Upper lobe of right lung (tissue), 1 donor: Measurements from ENCODE around the gene USP17L10. TPM values are rescaled to one million over a fixed set of nuclear protein-coding genes. Genes with fewer than 3 reads are reported as not detected.
"Not testable (repeated sequence)": the region's sequence is repeated elsewhere in the genome, so short reads cannot be mapped to it uniquely, and the experiment has no call there.

ENCODE experiments used
- ATAC-seq: fragments of 200-7000 bp; cut with Tn5 transposase; one replicate; pipeline ENCODE4 v1.9.1; 2020; ENCODE audit warnings: mild to moderate bottlenecking, moderate library complexity
- DNase-seq: peaks from one replicate; pipeline ENCODE4 v3.0.0-alpha.2; 2020
- H3K27ac ChIP-seq: fragments of 200-600 bp; one replicate; pipeline ENCODE4 v1.8.0; 2022
- H3K27me3 ChIP-seq: fragments of 200-600 bp; one replicate; pipeline ENCODE4 v1.8.0; 2022; ENCODE audit warnings: mild to moderate bottlenecking
- H3K36me3 ChIP-seq: fragments of 200-600 bp; one replicate; pipeline ENCODE4 v1.8.0; 2022
- H3K4me1 ChIP-seq: fragments of 200-600 bp; one replicate; pipeline ENCODE4 v1.8.0; 2022
- H3K4me3 ChIP-seq: fragments of 200-600 bp; one replicate; pipeline ENCODE4 v1.8.0; 2022; ENCODE audit warnings: mild to moderate bottlenecking
- H3K9me3 ChIP-seq: fragments of 200-600 bp; one replicate; pipeline ENCODE4 v1.8.0; 2022
- intact Hi-C: fragments of 100-400 bp; cut with DNase I; formaldehyde crosslinking; loops from one replicate; pipeline ENCODE4 v1.11.0; 2022
- long read RNA-seq: library from polyadenylated mRNA; unstranded; transcript quantifications from one replicate; pipeline ENCODE4 v2.0.0, GENCODE V29; 2021
- total RNA-seq: library from RNA; stranded (reverse); fragmentation: NEBNext Ultra II Directional; extraction: Animal tissue kit (Norgen Biotek cat#: 25700); gene quantifications from one replicate; pipeline ENCODE4 v1.2.1, GENCODE V29; 2021
- donor health status: DM: no; HTN: yes; CAD: no; lungs with severe emphysema.

USP17L10 gene, protein sequence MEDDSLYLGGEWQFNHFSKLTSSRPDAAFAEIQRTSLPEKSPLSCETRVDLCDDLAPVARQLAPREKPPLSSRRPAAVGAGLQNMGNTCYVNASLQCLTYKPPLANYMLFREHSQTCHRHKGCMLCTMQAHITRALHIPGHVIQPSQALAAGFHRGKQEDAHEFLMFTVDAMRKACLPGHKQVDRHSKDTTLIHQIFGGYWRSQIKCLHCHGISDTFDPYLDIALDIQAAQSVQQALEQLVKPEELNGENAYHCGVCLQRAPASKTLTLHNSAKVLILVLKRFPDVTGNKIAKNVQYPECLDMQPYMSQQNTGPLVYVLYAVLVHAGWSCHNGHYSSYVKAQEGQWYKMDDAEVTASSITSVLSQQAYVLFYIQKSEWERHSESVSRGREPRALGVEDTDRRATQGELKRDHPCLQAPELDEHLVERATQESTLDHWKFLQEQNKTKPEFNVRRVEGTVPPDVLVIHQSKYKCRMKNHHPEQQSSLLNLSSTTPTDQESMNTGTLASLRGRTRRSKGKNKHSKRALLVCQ
- total RNA-seq, result not detected
- long read RNA-seq, result 0 reads

DNA sequence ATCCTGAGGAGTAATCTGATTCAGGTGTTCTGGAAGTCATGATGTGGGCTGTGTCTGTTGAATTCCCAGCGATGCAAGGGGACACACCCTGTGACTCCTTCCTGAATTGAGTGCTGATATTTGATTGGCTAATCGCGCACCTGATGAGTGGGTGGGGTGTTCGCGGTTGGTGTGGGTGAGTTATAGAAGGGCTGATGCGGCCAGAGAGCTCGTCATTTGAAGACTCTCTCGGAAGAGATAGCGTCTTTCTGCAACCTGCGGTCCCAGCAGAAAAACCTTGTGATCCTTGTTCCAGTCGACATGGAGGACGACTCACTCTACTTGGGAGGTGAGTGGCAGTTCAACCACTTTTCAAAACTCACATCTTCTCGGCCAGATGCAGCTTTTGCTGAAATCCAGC lies at the start of gene USP17L10:
Gene USP17L10, plus strand, starts transcription at position 301 of the 400 bp plus-strand sequence. Its CDS starts 0 bp downstream, at position 301.
- intact Hi-C loops, H3K4me1 ChIP-seq, H3K27ac ChIP-seq, DNase-seq, H3K36me3 ChIP-seq, H3K27me3 ChIP-seq, H3K4me3 ChIP-seq, ATAC-seq, H3K9me3 ChIP-seq: not testable (repeated sequence)

DNA sequence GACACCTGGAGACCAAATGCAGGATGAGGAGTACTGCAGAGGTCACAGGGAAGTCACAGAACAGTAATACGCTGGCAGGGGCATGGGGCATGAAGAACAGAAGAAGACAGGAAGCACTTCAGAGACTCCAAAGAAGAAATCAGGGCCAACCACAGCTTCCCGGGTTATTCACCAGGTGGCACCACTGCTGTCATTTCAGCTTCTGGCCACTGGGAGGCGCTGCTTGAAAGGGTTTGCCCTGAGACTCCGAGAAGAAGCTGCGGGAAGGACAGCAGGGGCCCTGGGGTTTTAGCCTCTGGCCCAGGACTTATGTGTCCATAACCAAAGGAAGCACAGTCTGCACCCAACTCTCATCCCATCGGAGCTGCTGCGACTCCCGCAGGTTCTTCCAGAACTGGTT lies 44.5 kb upstream of the USP17L10 start:
- DNase-seq, intact Hi-C loops, H3K36me3 ChIP-seq, H3K27me3 ChIP-seq, H3K4me3 ChIP-seq, ATAC-seq, H3K9me3 ChIP-seq, H3K27ac ChIP-seq, H3K4me1 ChIP-seq: not testable (repeated sequence)

DNA sequence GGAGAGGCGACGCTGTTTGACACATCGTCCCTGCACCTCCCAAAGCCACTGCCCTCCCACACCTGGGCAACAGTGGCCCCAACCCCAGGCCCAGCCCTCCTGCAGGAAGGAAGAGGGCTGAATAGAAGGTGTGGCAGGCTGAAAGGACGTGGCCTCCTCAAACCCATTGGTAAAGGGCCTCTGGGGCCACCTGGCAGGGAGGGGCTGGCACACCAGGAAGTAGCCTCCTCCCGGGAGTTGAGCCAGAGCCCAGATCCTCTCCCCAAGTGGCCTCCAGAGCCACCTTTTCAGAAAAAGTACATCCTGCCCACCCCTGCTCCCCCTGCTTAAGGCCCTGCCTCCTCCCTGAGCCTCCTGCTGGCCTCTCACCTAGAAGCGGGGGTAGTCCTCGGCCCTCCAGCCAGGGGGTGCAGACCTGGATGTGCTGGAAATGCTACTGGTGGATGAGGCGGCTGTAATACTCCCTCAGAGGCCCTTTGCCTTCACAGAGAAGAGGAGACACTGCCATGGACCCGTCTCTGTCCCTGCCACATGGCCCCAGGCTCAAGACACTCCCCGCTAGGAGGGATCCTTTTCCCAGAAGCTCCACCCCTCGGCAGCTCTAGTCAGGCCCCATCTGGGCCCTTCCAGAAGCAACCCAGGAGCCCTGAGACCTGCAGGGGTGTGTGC lies 40.5 kb upstream of the USP17L10 start, which contains the start of gene FAM90A26:
Gene FAM90A26, plus strand, starts transcription at position 619 of the 669 bp plus-strand sequence. CDS start 2,764 bp downstream, outside the sequence.
- H3K27me3 ChIP-seq, H3K4me3 ChIP-seq, H3K36me3 ChIP-seq, DNase-seq, H3K27ac ChIP-seq, intact Hi-C loops, H3K9me3 ChIP-seq, H3K4me1 ChIP-seq, ATAC-seq: not testable (repeated sequence)

DNA sequence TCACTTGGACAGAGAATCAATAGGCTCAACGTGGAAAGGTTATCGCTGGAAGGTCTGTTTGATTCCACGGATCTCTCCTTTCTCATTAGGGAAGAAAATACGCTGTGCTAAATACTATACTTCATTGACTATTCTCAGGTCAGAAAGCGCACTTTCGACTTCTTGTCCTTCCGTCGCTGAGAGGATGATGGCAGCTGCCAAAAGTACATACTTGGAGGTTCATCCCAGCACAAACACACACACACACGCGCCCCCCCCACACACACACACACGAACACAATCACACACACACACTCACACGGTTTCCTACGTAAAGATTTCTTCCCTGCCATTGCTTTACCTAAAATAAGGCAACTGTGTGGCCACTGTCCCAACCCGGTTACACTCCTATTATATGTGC lies 4.2 kb downstream of the USP17L10 start:
- ATAC-seq, H3K36me3 ChIP-seq, H3K27ac ChIP-seq, intact Hi-C loops, H3K4me1 ChIP-seq, H3K9me3 ChIP-seq, H3K27me3 ChIP-seq, H3K4me3 ChIP-seq: not testable (repeated sequence)
- peak; percentile 18 for DNase-seq

DNA sequence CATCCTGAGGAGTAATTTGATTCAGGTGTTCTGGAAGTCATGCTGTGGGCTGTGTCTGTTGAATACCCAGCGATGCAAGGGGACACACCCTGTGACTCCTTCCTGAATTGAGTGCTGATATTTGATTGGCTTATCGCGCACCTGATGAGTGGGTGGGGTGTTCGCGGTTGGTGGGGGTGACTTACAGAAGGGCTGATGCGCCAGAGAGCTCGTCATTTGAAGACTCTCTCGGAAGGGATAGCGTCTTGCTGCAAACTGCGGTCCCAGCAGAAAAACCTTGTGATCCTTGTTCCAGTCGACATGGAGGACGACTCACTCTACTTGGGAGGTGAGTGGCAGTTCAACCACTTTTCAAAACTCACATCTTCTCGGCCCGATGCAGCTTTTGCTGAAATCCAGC lies 4.6 kb downstream of the USP17L10 start, which contains the start of gene USP17L11:
Gene USP17L11, plus strand, starts transcription at position 301 of the 400 bp plus-strand sequence. Its CDS starts 0 bp downstream, at position 301.
- H3K9me3 ChIP-seq, H3K36me3 ChIP-seq, ATAC-seq, DNase-seq, H3K4me1 ChIP-seq, H3K4me3 ChIP-seq, H3K27ac ChIP-seq, H3K27me3 ChIP-seq, intact Hi-C loops: not testable (repeated sequence)

DNA sequence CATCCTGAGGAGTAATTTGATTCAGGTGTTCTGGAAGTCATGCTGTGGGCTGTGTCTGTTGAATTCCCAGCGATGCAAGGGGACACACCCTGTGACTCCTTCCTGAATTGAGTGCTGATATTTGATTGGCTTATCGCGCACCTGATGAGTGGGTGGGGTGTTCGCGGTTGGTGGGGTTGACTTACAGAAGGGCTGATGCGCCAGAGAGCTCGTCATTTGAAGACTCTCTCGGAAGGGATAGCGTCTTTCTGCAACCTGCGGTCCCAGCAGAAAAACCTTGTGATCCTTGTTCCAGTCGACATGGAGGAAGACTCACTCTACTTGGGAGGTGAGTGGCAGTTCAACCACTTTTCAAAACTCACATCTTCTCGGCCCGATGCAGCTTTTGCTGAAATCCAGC lies 9.4 kb downstream of the USP17L10 start, which contains the start of gene USP17L12:
Gene USP17L12, plus strand, starts transcription at position 301 of the 400 bp plus-strand sequence. Its CDS starts 0 bp downstream, at position 301.
- H3K27ac ChIP-seq, intact Hi-C loops, DNase-seq, H3K36me3 ChIP-seq, H3K9me3 ChIP-seq, H3K27me3 ChIP-seq, H3K4me3 ChIP-seq, H3K4me1 ChIP-seq, ATAC-seq: not testable (repeated sequence)

DNA sequence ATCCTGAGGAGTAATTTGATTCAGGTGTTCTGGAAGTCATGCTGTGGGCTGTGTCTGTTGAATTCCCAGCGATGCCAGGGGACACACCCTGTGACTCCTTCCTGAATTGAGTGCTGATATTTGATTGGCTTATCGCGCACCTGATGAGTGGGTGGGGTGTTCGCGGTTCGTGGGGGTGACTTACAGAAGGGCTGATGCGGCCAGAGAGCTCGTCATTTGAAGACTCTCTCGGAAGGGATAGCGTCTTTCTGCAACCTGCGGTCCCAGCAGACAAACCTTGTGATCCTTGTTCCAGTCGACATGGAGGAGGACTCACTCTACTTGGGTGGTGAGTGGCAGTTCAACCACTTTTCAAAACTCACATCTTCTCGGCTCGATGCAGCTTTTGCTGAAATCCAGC lies 14.1 kb downstream of the USP17L10 start, which contains the start of gene USP17L13:
Gene USP17L13, plus strand, starts transcription at position 301 of the 400 bp plus-strand sequence. Its CDS starts 0 bp downstream, at position 301.
- H3K27ac ChIP-seq, H3K36me3 ChIP-seq, ATAC-seq, H3K4me1 ChIP-seq, H3K4me3 ChIP-seq, H3K27me3 ChIP-seq, intact Hi-C loops, H3K9me3 ChIP-seq, DNase-seq: not testable (repeated sequence)

DNA sequence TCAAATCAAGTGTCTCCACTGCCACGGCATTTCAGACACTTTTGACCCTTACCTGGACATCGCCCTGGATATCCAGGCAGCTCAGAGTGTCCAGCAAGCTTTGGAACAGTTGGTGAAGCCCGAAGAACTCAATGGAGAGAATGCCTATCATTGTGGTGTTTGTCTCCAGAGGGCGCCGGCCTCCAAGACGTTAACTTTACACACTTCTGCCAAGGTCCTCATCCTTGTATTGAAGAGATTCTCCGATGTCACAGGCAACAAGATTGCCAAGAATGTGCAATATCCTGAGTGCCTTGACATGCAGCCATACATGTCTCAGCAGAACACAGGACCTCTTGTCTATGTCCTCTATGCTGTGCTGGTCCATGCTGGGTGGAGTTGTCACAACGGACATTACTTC lies 19.8 kb downstream of the USP17L10 start:
- intact Hi-C loops, H3K4me1 ChIP-seq, H3K27ac ChIP-seq, H3K9me3 ChIP-seq, H3K36me3 ChIP-seq, H3K27me3 ChIP-seq, H3K4me3 ChIP-seq, ATAC-seq: not testable (repeated sequence)
- DNase-seq, result peak; percentile 7

DNA sequence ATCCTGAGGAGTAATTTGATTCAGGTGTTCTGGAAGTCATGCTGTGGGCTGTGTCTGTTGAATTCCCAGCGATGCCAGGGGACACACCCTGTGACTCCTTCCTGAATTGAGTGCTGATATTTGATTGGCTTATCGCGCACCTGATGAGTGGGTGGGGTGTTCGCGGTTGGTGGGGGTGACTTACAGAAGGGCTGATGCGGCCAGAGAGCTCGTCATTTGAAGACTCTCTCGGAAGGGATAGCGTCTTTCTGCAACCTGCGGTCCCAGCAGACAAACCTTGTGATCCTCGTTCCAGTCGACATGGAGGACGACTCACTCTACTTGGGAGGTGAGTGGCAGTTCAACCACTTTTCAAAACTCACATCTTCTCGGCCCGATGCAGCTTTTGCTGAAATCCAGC lies 23.6 kb downstream of the USP17L10 start, which contains the start of gene USP17L15:
Gene USP17L15, plus strand, starts transcription at position 301 of the 400 bp plus-strand sequence. Its CDS starts 0 bp downstream, at position 301.
- not testable (repeated sequence) for H3K36me3 ChIP-seq, ATAC-seq, H3K4me3 ChIP-seq

DNA sequence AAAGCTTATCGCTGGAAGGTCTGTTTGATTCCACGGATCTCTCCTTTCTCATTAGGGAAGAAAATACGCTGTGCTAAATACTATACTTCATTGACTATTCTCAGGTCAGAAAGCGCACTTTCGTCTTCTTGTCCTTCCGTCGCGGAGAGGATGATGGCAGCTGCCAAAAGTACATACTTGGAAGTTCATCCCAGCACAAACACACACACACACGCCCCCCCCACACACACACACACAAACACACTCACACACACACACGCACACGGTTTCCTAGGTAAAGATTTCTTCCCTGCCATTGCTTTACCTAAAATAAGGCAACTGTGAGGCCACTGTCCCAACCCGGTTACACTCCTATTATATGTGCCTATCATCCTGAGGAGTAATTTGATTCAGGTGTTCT lies 28.0 kb downstream of the USP17L10 start:
- H3K4me1 ChIP-seq, H3K27me3 ChIP-seq, H3K27ac ChIP-seq, ATAC-seq, H3K36me3 ChIP-seq, intact Hi-C loops, H3K9me3 ChIP-seq, H3K4me3 ChIP-seq: not testable (repeated sequence)
- peak; percentile 38 for DNase-seq

More for the DNA sequence above, 23.6 kb downstream of the USP17L10 start, which contains the start of gene USP17L15:
- DNase-seq, H3K27me3 ChIP-seq, intact Hi-C loops, H3K27ac ChIP-seq, H3K9me3 ChIP-seq, H3K4me1 ChIP-seq: not testable (repeated sequence)

DNA sequence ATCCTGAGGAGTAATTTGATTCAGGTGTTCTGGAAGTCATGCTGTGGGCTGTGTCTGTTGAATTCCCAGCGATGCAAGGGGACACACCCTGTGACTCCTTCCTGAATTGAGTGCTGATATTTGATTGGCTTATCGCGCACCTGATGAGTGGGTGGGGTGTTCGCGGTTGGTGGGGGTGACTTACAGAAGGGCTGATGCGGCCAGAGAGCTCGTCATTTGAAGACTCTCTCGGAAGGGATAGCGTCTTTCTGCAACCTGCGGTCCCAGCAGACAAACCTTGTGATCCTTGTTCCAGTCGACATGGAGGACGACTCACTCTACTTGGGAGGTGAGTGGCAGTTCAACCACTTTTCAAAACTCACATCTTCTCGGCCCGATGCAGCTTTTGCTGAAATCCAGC lies 33.1 kb downstream of the USP17L10 start, which contains the start of gene USP17L17:
Gene USP17L17, plus strand, starts transcription at position 301 of the 400 bp plus-strand sequence. Its CDS starts 0 bp downstream, at position 301.
- ATAC-seq, intact Hi-C loops, H3K27ac ChIP-seq, H3K27me3 ChIP-seq, H3K36me3 ChIP-seq, DNase-seq, H3K9me3 ChIP-seq, H3K4me3 ChIP-seq, H3K4me1 ChIP-seq: not testable (repeated sequence)

DNA sequence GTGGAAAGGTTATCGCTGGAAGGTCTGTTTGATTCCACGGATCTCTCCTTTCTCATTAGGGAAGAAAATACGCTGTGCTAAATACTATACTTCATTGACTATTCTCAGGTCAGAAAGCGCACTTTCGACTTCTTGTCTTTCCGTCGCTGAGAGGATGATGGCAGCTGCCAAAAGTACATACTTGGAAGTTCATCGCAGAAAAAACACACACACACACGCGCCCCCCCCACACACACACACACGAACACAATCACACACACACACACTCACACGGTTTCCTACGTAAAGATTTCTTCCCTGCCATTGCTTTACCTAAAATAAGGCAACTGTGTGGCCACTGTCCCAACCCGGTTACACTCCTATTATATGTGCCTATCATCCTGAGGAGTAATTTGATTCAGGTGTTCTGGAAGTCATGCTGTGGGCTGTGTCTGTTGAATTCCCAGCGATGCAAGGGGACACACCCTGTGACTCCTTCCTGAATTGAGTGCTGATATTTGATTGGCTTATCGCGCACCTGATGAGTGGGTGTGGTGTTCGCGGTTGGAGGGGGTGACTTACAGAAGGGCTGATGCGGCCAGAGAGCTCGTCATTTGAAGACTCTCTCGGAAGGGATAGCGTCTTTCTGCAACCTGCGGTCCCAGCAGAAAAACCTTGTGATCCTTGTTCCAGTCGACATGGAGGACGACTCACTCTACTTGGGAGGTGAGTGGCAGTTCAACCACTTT lies 37.7 kb downstream of the USP17L10 start, which contains the start of gene USP17L18:
Gene USP17L18, plus strand, starts transcription at position 678 of the 728 bp plus-strand sequence. Its CDS starts 0 bp downstream, at position 678.
- not testable (repeated sequence) for H3K27ac ChIP-seq, H3K4me1 ChIP-seq

DNA sequence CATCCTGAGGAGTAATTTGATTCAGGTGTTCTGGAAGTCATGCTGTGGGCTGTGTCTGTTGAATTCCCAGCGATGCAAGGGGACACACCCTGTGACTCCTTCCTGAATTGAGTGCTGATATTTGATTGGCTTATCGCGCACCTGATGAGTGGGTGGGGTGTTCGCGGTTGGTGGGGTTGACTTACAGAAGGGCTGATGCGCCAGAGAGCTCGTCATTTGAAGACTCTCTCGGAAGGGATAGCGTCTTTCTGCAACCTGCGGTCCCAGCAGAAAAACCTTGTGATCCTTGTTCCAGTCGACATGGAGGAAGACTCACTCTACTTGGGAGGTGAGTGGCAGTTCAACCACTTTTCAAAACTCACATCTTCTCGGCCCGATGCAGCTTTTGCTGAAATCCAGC lies 42.6 kb downstream of the USP17L10 start, which contains the start of gene USP17L19:
Gene USP17L19, plus strand, starts transcription at position 301 of the 400 bp plus-strand sequence. Its CDS starts 0 bp downstream, at position 301.
- H3K4me3 ChIP-seq, ATAC-seq, H3K36me3 ChIP-seq, H3K27ac ChIP-seq, H3K9me3 ChIP-seq, DNase-seq, intact Hi-C loops, H3K27me3 ChIP-seq, H3K4me1 ChIP-seq: not testable (repeated sequence)

More for the DNA sequence above, 37.7 kb downstream of the USP17L10 start, which contains the start of gene USP17L18:
- H3K36me3 ChIP-seq, ATAC-seq, H3K9me3 ChIP-seq, H3K4me3 ChIP-seq, H3K27me3 ChIP-seq, intact Hi-C loops: not testable (repeated sequence)
- DNase-seq, result peak; percentile 4
